Endodermal cell (in vitro differentiated cells): ENCODE data around the gene WFS1. TPM values are rescaled to one million over a fixed set of nuclear protein-coding genes. Genes with fewer than 3 reads are reported as not detected.

Source experiments
- DNase-seq: peaks from one replicate; pipeline ENCODE4 v3.0.0-alpha.2; 2017
- H3K27ac ChIP-seq: 2 replicates; pipeline ENCODE4 v1.5.1; 2013; ENCODE audit warnings: mild to moderate bottlenecking, low read depth, low read length, moderate library complexity
- H3K27me3 ChIP-seq: 2 replicates; pipeline ENCODE4 v1.6.1; 2013; ENCODE audit warnings: mild to moderate bottlenecking, low read length, moderate library complexity; ENCODE audit not compliant: insufficient read depth, control insufficient read depth, poor library complexity, severe bottlenecking
- H3K36me3 ChIP-seq: 2 replicates; pipeline ENCODE4 v1.7.0; 2013; ENCODE audit warnings: mild to moderate bottlenecking, low read length, moderate library complexity; ENCODE audit not compliant: control insufficient read depth, insufficient read depth
- H3K4me1 ChIP-seq: one replicate; pipeline ENCODE4 v1.7.0; 2013; ENCODE audit warnings: low read length; ENCODE audit not compliant: control insufficient read depth, insufficient read depth
- H3K4me3 ChIP-seq: 2 replicates; pipeline ENCODE4 v1.5.1; 2013; ENCODE audit warnings: mild to moderate bottlenecking, low read length, moderate library complexity
- H3K9ac ChIP-seq: 2 replicates; pipeline ENCODE4 v1.6.1; 2013; ENCODE audit warnings: mild to moderate bottlenecking, low read length, moderate library complexity; ENCODE audit not compliant: poor library complexity, severe bottlenecking; ENCODE audit errors: extremely low read depth
- H3K9me3 ChIP-seq: 2 replicates; pipeline ENCODE4 v1.6.1; 2013; ENCODE audit warnings: mild to moderate bottlenecking, low read length, moderate library complexity; ENCODE audit not compliant: control insufficient read depth
- H3K27ac Mint-ChIP-seq: 2 replicates; pipeline ENCODE4 v1.8.0; 2020; ENCODE audit warnings: mixed read lengths
- H3K27me3 Mint-ChIP-seq: 2 replicates; pipeline ENCODE4 v1.8.0; 2021; ENCODE audit warnings: mild to moderate bottlenecking, mixed read lengths; ENCODE audit not compliant: insufficient read depth
- H3K36me3 Mint-ChIP-seq: 2 replicates; pipeline ENCODE4 v1.8.0; 2020; ENCODE audit warnings: low read depth, mixed read lengths
- H3K4me1 Mint-ChIP-seq: 2 replicates; pipeline ENCODE4 v1.8.0; 2020; ENCODE audit warnings: mixed read lengths
- H3K4me3 Mint-ChIP-seq: 2 replicates; pipeline ENCODE4 v1.8.0; 2020; ENCODE audit warnings: mild to moderate bottlenecking, moderate library complexity, mixed read lengths
- H3K9me3 Mint-ChIP-seq: 2 replicates; pipeline ENCODE4 v1.8.0; 2020; ENCODE audit warnings: mild to moderate bottlenecking, mixed read lengths
- CTCF ChIP-seq: fragments of 200-600 bp; sonication (generic); conservative IDR thresholded peaks from 2 replicates; pipeline ENCODE4 v1.5.0; 2021; ENCODE audit warnings: antibody characterized with exemption, mild to moderate bottlenecking
- whole genome bisulfite sequencing, 2 experiments: methylation state at CpG; one replicate each; pipeline versions ENCODE4 v1.1.5 to v1.1.7; 2013; ENCODE audit warnings: missing lambda C conversion rate in 2 of 2, mixed read lengths in 1 of 2; ENCODE audit not compliant: insufficient coverage in 1 of 2, insufficient read length in 1 of 2; 5-methylcytosine and 5-hydroxymethylcytosine counted together
- total RNA-seq, 2 donors: library from RNA; stranded (reverse); fragmentation: NEBNext Ultra II Directional in 1 of 2; extraction: Animal tissue kit (Norgen Biotek cat#: 25700) in 1 of 2; gene quantifications; 2 replicates in 1 of 2; 3 replicates in 1 of 2; pipeline ENCODE4 v1.2.1, GENCODE V29; 2021

Gene WFS1
- total RNA-seq, 2 donors from 2014 or later = 25.3 to 26.1 TPM

DNA sequence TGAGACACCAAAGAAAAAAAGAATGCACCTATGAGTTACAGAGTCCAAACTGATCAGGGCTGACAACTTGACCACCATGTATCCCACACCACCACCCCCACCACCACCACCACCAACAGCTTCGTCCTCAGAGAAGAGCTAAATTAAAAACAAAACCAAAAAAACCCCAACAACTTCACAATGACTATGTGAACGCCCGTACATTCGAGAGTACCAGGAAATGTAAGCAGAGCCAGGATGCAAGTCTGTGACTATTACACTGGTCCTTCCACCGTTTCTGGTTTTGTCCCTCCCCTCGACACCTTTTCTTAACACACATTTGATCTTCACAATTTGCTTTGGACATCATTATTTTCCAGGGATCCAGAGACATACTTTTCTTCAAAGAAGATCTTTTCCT lies 51.0 kb downstream of the WFS1 start:
- H3K4me3 ChIP-seq = no peak overlapping the region
- H3K9me3 ChIP-seq = no peaks in the 10 kb centered on the region
- H3K27ac ChIP-seq = no peak overlapping the region
- no peaks in the 10 kb centered on the region for H3K27me3 Mint-ChIP-seq
- H3K4me3 Mint-ChIP-seq = no peak overlapping the region
- no peaks in the 10 kb centered on the region for H3K36me3 ChIP-seq
- H3K9ac ChIP-seq = no peak overlapping the region
- peaks cover 2% of the 10 kb centered on the region for H3K4me1 Mint-ChIP-seq
- peaks cover 7% of the 10 kb centered on the region for H3K9me3 Mint-ChIP-seq
- peaks cover 18% of the 10 kb centered on the region for H3K36me3 Mint-ChIP-seq
- TF ChIP-seq CTCF = no peak
- H3K4me1 ChIP-seq = no peaks in the 10 kb centered on the region
- no peaks in the 10 kb centered on the region for H3K27me3 ChIP-seq
- H3K27ac Mint-ChIP-seq = no peak overlapping the region
- WGBS, 2 experiments = 90 to 94% methylated on average over 5 to 6 of the region's 6 CpGs
- DNase-seq = no peak

- DNase-seq = no peak
- Histone ChIP-seq H3K36me3 (no peaks in the 10 kb centered on the region), H3K27ac (no peak overlapping the region), H3K4me3 (no peak overlapping the region), H3K4me1 (no peaks in the 10 kb centered on the region), H3K27me3 (no peaks in the 10 kb centered on the region), H3K9me3 (no peaks in the 10 kb centered on the region), H3K9ac (no peak overlapping the region)
- no peak for TF ChIP-seq CTCF
- Mint-ChIP-seq H3K4me1 (peaks cover 2% of the 10 kb centered on the region), H3K27ac (no peak overlapping the region), H3K4me3 (no peak overlapping the region), H3K9me3 (peaks cover 7% of the 10 kb centered on the region), H3K36me3 (peaks cover 21% of the 10 kb centered on the region), H3K27me3 (no peaks in the 10 kb centered on the region)
- 95 to 100% methylated on average over 1 of the region's 2 CpGs for WGBS, 2 experiments
These were observed 51.7 kb downstream of the WFS1 start for GRCh38 chr4:6321361-6321760.

GRCh38 chr4:6322067-6322760 lies 52.6 kb downstream of the WFS1 start:
- peaks cover 21% of the 10 kb centered on the region for H3K36me3 Mint-ChIP-seq
- no peaks in the 10 kb centered on the region for H3K27me3 Mint-ChIP-seq
- no peaks in the 10 kb centered on the region for H3K36me3 ChIP-seq
- no peak overlapping the region for H3K4me3 Mint-ChIP-seq
- no peak overlapping the region for H3K27ac ChIP-seq
- no peaks in the 10 kb centered on the region for H3K4me1 ChIP-seq
- peaks cover 7% of the 10 kb centered on the region for H3K9me3 Mint-ChIP-seq
- H3K9ac ChIP-seq = no peak overlapping the region
- H3K4me1 Mint-ChIP-seq = peaks cover 2% of the 10 kb centered on the region
- 91 to 96% methylated on average over 20 to 23 of the region's 23 CpGs for WGBS, 2 experiments
- DNase-seq = no peak
- no peaks in the 10 kb centered on the region for H3K9me3 ChIP-seq
- no peak overlapping the region for H3K4me3 ChIP-seq
- H3K27ac Mint-ChIP-seq = no peak overlapping the region
- no peaks in the 10 kb centered on the region for H3K27me3 ChIP-seq
- TF ChIP-seq CTCF = no peak
